Measurements from ENCODE around the gene ANTXR1.

DNA sequence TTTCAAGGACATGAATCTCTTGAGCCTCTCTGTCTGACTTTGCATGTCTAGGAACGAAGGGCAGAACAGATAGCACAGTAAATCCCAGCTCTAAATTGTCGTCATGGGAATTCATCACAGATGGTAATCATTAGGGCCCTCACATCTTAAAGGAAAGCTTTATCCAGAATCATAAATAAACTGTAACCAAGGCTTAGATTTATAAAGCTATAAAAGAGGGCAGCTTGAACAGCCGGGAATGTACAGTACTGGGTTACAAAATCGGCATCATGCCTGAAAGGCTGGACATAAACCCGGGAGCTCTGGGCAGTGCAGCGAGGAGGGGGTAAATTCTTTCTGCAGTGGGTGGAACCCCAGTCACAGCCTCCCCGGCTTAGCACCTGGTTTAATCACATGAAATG is 229.7 kb downstream of the ANTXR1 start:
- TF ChIP-seq, protein P1, sequence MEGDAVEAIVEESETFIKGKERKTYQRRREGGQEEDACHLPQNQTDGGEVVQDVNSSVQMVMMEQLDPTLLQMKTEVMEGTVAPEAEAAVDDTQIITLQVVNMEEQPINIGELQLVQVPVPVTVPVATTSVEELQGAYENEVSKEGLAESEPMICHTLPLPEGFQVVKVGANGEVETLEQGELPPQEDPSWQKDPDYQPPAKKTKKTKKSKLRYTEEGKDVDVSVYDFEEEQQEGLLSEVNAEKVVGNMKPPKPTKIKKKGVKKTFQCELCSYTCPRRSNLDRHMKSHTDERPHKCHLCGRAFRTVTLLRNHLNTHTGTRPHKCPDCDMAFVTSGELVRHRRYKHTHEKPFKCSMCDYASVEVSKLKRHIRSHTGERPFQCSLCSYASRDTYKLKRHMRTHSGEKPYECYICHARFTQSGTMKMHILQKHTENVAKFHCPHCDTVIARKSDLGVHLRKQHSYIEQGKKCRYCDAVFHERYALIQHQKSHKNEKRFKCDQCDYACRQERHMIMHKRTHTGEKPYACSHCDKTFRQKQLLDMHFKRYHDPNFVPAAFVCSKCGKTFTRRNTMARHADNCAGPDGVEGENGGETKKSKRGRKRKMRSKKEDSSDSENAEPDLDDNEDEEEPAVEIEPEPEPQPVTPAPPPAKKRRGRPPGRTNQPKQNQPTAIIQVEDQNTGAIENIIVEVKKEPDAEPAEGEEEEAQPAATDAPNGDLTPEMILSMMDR (IDR thresholded peaks at IDR 0.05 in 2 of 3, conservative IDR thresholded peaks at IDR 0.05 in 1 of 3; ENCODE audit: borderline replicate concordance in 1 of 3, insufficient read depth in 1 of 3, low read depth in 2 of 3, low read length in 2 of 3) = no peak
- TF ChIP-seq TCF7L2 (IDR thresholded peaks at IDR 0.05; ENCODE audit: borderline replicate concordance, extremely low read depth, insufficient read depth, insufficient read length) (no peak), SRF (IDR thresholded peaks at IDR 0.05; ENCODE audit: low read depth) (no peak), POLR2A (IDR thresholded peaks at IDR 0.05; ENCODE audit: borderline replicate concordance, extremely low read depth, insufficient read depth, insufficient read length) (no peak), RAD21 (IDR thresholded peaks at IDR 0.05; ENCODE audit: low read depth) (no peak), ELF1 (IDR thresholded peaks at IDR 0.05; ENCODE audit: borderline replicate concordance, low read depth) (no peak), FOSL1 (IDR thresholded peaks at IDR 0.05; ENCODE audit: low read depth) (no peak), EZH2phosphoT487 (IDR thresholded peaks at IDR 0.05; ENCODE audit: borderline replicate concordance) (no peak), CEBPB (IDR thresholded peaks at IDR 0.05; ENCODE audit: low read depth) (no peak), SIN3A (IDR thresholded peaks at IDR 0.05; ENCODE audit: low read depth) (no peak), EZH2 (IDR thresholded peaks at IDR 0.05) (no peak)
- TF ChIP-seq, protein P2, sequence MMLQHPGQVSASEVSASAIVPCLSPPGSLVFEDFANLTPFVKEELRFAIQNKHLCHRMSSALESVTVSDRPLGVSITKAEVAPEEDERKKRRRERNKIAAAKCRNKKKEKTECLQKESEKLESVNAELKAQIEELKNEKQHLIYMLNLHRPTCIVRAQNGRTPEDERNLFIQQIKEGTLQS (IDR thresholded peaks at IDR 0.05) = no peak
- TF ChIP-seq, protein P3, sequence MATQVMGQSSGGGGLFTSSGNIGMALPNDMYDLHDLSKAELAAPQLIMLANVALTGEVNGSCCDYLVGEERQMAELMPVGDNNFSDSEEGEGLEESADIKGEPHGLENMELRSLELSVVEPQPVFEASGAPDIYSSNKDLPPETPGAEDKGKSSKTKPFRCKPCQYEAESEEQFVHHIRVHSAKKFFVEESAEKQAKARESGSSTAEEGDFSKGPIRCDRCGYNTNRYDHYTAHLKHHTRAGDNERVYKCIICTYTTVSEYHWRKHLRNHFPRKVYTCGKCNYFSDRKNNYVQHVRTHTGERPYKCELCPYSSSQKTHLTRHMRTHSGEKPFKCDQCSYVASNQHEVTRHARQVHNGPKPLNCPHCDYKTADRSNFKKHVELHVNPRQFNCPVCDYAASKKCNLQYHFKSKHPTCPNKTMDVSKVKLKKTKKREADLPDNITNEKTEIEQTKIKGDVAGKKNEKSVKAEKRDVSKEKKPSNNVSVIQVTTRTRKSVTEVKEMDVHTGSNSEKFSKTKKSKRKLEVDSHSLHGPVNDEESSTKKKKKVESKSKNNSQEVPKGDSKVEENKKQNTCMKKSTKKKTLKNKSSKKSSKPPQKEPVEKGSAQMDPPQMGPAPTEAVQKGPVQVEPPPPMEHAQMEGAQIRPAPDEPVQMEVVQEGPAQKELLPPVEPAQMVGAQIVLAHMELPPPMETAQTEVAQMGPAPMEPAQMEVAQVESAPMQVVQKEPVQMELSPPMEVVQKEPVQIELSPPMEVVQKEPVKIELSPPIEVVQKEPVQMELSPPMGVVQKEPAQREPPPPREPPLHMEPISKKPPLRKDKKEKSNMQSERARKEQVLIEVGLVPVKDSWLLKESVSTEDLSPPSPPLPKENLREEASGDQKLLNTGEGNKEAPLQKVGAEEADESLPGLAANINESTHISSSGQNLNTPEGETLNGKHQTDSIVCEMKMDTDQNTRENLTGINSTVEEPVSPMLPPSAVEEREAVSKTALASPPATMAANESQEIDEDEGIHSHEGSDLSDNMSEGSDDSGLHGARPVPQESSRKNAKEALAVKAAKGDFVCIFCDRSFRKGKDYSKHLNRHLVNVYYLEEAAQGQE (IDR thresholded peaks at IDR 0.05; ENCODE audit: low read depth) = no peak

Data from HCT116 (cell line).